GM18507 (cell line): ENCODE measurements around the gene TANC1.

Experiments used
- DNase-seq: peaks from one replicate; pipeline ENCODE4 v3.0.0; 2011; ENCODE audit warnings: low read depth; ENCODE audit not compliant: insufficient read length; ENCODE audit errors: extremely low spot score
- FAIRE-seq: peaks from 2 replicates; lab custom pipeline; 2011; peaks lifted over from hg19 to GRCh38; lab: Jason Lieb, UNC

TANC1 gene

GRCh38 chr2:159050426-159050825, 82.0 kb downstream of the TANC1 start:
- no peak for FAIRE-seq
- DNase-seq, result no peak

- DNase-seq, result no peak
- no peak for FAIRE-seq
These were observed 82.7 kb downstream of the TANC1 start for GRCh38 chr2:159051133-159051532.

- no peak for FAIRE-seq
- DNase-seq, result no peak
These were observed 83.2 kb downstream of the TANC1 start for GRCh38 chr2:159051661-159052060.

DNA sequence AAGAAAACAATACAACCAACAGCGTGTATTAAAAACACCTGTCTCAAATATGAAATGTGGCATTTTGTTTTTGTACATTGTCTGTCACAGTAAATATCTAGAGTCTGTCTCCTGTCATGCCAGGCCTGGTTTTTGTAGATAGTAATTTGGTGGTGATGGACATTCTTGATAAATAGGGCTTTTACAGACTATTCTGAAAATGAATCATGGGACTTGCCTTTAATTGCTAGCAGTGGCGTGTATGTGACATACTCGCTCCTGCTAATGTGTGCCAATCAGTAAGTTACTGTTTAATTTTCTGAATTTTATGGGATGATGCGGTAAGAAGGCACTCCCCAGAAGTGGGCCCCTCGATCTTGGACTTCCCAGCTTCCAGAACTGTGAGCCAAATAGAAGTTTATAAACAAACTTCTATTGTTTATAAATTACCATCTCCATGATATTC, 83.7 kb downstream of the TANC1 start:
- FAIRE-seq, result no peak
- no peak for DNase-seq

- FAIRE-seq (no peak), DNase-seq (no peak)
These were observed 85.0 kb downstream of the TANC1 start for GRCh38 chr2:159053161-159054031.

DNA sequence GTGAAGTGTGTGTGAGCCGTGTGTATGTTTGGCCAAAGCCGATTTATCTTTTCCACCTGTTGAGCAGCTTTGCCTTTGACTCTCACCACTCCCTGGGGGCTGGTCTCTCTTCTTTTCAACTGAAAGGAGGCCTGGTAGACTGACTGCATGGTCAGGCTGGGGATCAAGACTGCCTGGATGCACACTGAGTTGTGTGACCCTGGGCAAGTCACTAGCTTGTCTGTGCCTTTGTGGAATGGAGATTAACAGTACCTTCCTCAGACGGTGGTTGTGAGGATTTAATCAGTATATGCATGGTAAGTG, 85.5 kb downstream of the TANC1 start:
- DNase-seq (no peak), FAIRE-seq (no peak)

- DNase-seq (no peak), FAIRE-seq (no peak)
These were observed 86.5 kb downstream of the TANC1 start for GRCh38 chr2:159054985-159055384.

DNA sequence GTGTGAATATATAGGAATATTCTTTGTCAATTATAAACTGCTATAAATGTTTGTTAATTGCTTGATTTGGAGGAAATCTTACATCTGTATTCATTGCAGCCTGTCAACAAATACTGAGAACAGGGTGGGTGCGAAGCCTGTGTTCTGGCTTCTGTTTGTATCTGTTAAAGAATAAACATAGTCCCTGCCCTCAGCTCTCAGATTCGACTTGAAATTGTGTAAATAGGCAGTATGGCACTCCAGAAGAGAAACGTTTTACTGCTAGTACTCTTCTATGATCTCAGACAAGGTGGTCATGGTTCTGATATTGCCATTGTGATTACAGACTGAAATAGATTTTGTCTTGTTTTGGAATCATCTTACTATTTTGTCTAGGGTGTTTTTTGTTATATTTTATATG, 92.1 kb downstream of the TANC1 start:
- DNase-seq (no peak), FAIRE-seq (no peak)

- FAIRE-seq (no peak), DNase-seq (no peak)
These were observed 95.2 kb downstream of the TANC1 start for GRCh38 chr2:159063677-159064076.

DNA sequence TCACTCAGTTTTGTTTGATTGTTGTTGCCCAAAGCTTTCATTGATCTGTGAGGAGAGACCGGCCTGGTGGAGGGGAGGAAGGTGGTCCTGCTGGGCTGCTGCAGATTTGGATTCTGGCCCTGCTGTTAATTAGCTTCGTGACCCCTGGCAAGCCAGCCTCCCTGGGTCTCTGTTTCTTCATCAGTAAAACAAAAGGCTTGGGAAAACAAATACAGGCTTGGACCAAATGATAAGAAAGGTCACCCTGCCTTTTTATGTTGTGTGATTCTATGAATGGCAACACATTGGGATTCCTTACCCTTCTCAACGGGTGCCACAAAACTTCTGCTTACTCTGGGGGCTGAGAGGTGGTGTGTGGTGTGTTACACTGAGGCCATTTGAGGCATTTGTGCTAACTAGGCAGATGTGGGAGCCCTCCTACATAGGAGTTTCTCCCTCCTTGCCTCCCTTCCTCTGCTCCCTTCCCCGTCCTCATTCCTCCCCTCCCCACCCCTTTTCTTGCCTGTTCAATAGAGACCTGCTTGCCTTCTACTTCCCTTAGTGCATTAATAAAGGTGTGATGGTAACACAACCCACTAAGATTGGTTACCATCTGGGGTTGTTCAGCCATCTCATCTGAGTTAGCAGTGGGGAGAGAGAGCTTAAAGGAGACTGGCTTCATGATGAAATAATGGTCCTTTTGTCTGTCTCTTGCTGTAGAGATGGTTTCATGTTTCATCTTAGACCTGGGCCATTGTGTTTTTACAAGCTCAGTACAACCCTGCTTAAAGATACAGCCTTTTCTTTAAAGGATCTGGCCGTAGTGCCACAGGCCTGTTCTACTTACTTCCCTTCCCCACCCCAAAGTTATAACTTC, 96.2 kb downstream of the TANC1 start:
- no peak for DNase-seq
- FAIRE-seq, result no peak

DNA sequence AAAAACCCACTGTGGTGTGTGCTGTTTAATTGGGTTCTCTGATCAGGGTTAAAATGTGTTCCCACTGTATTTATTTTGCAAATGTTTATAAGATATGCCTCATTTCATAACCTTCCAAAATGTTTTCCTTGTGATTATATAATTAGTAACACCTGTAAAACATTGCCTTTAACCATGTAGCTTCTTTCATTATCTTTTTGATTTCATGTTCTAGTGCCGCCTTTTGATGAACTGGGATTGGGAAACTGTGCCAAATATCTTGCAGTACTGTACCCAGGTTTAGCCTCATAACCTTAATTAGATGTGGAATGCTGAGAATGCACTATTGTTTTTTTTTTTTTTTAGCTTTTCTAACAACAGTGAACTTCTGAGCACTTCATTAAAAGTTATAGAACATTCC, 96.9 kb downstream of the TANC1 start:
- DNase-seq (no peak), FAIRE-seq (no peak)

GRCh38 chr2:159065891-159066290, 97.5 kb downstream of the TANC1 start:
- FAIRE-seq (no peak), DNase-seq (no peak)

GRCh38 chr2:159066541-159067156, 98.2 kb downstream of the TANC1 start:
- no peak for FAIRE-seq

GRCh38 chr2:159067971-159068370, 99.5 kb downstream of the TANC1 start:
- no peak for DNase-seq
- FAIRE-seq, result no peak

More at GRCh38 chr2:159066541-159067156, 98.2 kb downstream of the TANC1 start:
- DNase-seq, result no peak

GRCh38 chr2:159069229-159069628, 100.8 kb downstream of the TANC1 start:
- no peak for DNase-seq
- FAIRE-seq, result no peak

DNA sequence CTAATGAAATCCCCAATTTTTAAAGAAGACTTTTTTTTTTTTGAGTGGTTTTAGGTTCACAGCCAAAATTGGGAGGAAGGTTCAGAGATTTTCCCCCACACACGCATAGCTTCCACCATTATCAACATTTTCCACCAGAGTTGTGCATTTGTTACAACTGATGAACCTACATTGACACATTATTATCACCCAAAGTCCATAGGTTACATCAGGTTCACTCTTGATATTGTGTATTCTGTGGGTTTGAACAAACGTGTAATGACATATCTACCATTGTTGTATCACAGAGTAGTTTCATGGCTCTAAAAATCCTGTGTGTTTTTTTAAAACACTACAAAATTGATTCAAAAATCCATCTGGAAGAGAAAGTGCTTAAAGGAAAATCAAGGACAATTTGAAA, 101.8 kb downstream of the TANC1 start:
- FAIRE-seq (no peak), DNase-seq (no peak)

GRCh38 chr2:159071190-159071915, 102.9 kb downstream of the TANC1 start:
- no peak for FAIRE-seq

DNA sequence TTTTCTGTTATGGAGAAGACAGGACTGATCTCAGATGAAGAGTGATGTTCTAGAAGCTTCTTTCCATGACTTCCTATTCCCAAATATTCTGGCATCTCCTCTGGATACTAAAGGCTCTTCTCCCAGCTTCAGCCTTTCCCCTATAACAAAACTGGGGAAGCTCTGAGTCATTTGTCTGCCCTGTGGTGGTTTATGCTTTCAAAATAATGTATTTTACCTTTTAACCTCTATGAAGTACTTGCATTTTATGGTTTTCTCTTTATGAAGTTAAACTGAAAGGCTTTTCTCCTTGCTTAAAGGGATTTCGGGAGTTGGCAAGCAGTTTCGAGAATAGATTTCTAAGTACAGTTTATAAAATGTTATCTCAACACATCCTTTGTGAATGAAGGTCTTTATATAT, 104.4 kb downstream of the TANC1 start:
- FAIRE-seq, result no peak
- no peak for DNase-seq

More at GRCh38 chr2:159071190-159071915, 102.9 kb downstream of the TANC1 start:
- no peak for DNase-seq

GRCh38 chr2:159073256-159073655, 104.8 kb downstream of the TANC1 start:
- no peak for DNase-seq

DNA sequence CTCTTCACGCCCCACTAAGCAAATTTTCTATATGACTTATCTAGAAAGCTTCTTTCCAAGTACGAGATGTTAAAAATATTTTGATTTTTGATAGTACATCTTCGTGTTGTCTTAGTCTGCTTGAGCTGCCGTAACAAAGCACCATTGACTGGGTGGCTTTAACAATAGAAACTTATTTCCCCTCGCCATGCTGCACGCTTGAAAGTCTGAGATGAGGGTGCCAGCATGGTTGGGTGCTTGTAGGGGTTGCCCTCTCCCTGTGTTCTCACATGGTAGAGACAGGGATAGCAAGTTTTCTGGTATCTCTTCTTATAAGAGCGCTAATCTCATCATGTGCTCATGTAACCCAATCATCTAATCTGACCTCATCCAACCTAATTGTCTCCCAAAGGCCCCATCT, 106.2 kb downstream of the TANC1 start:
- FAIRE-seq (no peak), DNase-seq (no peak)

More at GRCh38 chr2:159073256-159073655, 104.8 kb downstream of the TANC1 start:
- FAIRE-seq, result no peak
